ENCODE results near the gene NIT2. TPM values are rescaled to one million over a fixed set of nuclear protein-coding genes. Genes with fewer than 3 reads are reported as not detected.

NIT2 gene
- total RNA-seq, 2 experiments from 2014 or later, result 18.6 to 21.4 TPM

DNA sequence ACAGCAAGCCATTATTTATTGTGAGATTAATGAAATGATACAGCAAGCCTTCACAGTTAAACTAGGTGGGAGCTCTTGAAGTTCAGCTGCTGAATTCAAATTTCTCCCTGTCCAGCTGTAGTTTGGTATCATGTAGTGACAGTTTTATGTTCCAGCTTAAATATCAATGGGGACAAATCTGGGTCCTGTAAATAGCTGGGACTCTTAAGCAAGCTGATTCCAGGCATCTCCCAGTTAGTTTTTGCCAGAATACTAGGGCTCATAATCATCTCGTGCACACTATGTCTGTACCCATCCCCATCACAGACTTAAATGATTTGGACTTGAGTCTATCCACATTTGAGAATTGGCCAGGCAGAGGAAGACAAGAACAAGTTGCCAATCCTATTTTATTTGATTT lies 27.9 kb upstream of the NIT2 start:
- no peaks in the 10 kb centered on the region for H3K27me3 ChIP-seq (ENCODE audit: control insufficient read depth in 1 of 2, insufficient read depth in 2 of 2, low read length in 2 of 2)
- DNase-seq, result no peak
- Mint-ChIP-seq H3K9me3 (no peaks in the 10 kb centered on the region), H3K4me3 (no peak overlapping the region), H3K36me3 (ENCODE audit: low read depth) (peaks cover 81% of the 10 kb centered on the region), H3K27me3 (no peaks in the 10 kb centered on the region), H3K4me1 (ENCODE audit: low read depth) (no peaks in the 10 kb centered on the region), H3K27ac (no peak overlapping the region)
- H3K27ac ChIP-seq (ENCODE audit: low read depth in 1 of 2, low read length in 2 of 2), result no peak overlapping the region
- ChIA-PET POLR2A (no interaction called here), CTCF (interaction anchor here (1.5 kb wide), 1 partner anchor 10 kb away, joined by 4 read pairs; no protein-coding TSS in a partner anchor)
- no peak overlapping the region for H3K4me3 ChIP-seq (ENCODE audit: low read length)
- no peaks in the 10 kb centered on the region for H3K9me3 ChIP-seq (ENCODE audit: control insufficient read depth in 1 of 2, insufficient read depth in 1 of 2, low read length in 2 of 2)
- peaks cover 45% of the 10 kb centered on the region for H3K36me3 ChIP-seq (ENCODE audit: insufficient read depth, low read length)
- TF ChIP-seq, protein P1, sequence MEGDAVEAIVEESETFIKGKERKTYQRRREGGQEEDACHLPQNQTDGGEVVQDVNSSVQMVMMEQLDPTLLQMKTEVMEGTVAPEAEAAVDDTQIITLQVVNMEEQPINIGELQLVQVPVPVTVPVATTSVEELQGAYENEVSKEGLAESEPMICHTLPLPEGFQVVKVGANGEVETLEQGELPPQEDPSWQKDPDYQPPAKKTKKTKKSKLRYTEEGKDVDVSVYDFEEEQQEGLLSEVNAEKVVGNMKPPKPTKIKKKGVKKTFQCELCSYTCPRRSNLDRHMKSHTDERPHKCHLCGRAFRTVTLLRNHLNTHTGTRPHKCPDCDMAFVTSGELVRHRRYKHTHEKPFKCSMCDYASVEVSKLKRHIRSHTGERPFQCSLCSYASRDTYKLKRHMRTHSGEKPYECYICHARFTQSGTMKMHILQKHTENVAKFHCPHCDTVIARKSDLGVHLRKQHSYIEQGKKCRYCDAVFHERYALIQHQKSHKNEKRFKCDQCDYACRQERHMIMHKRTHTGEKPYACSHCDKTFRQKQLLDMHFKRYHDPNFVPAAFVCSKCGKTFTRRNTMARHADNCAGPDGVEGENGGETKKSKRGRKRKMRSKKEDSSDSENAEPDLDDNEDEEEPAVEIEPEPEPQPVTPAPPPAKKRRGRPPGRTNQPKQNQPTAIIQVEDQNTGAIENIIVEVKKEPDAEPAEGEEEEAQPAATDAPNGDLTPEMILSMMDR (IDR thresholded peaks at IDR 0.05), result no peak
- ATAC-seq (ENCODE audit: poor library complexity), result no peak
- no peaks in the 10 kb centered on the region for H3K4me1 ChIP-seq (ENCODE audit: insufficient read depth, low read length)
- intact Hi-C loops (cut with DNase I, micrococcal nuclease), result no loop called here

DNA sequence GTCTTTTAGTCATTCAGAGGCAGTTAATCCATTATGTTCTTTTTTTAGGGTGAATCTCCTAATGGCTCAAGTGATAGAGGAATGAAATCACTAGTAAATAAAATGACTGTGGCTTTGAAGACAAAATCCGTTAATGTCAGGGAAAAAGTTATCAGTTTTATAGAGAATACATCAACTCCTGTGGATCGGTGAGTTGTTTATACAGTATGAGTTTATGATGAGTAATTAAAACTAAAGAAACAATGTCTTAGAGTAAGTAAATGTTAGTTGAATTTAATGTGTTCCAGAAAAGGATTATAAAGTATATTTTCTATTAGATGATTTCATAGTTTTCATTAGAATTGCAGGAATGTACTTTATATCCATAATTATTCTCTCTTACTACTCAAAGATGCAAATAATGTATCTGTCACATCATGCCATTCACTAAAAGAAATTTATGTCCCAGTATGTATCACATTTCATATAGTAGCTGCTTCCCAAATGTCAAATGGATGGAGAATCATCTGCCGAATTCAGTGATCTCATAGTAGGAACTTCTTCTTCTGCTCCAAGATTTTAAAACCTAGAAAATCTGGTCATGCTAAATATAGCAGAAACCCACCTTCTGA lies 24.1 kb upstream of the NIT2 start:
- no peaks in the 10 kb centered on the region for H3K9me3 Mint-ChIP-seq
- H3K27ac ChIP-seq (ENCODE audit: low read depth in 1 of 2, low read length in 2 of 2), result no peak overlapping the region
- DNase-seq, result no peak
- peaks cover 36% of the 10 kb centered on the region for H3K36me3 ChIP-seq (ENCODE audit: insufficient read depth, low read length)
- no peak overlapping the region for H3K4me3 ChIP-seq (ENCODE audit: low read length)
- peaks cover 53% of the 10 kb centered on the region for H3K36me3 Mint-ChIP-seq (ENCODE audit: low read depth)
- H3K27ac Mint-ChIP-seq, result no peak overlapping the region
- H3K4me1 Mint-ChIP-seq (ENCODE audit: low read depth), result no peaks in the 10 kb centered on the region
- no peaks in the 10 kb centered on the region for H3K27me3 ChIP-seq (ENCODE audit: control insufficient read depth in 1 of 2, insufficient read depth in 2 of 2, low read length in 2 of 2)
- no peak overlapping the region for H3K4me3 Mint-ChIP-seq
- H3K27me3 Mint-ChIP-seq, result no peaks in the 10 kb centered on the region
- ChIA-PET POLR2A (interaction anchor here (0.6 kb wide), 1 partner anchor 674 kb away, joined by 3 read pairs; no protein-coding TSS in a partner anchor), CTCF (no interaction called here)
- H3K9me3 ChIP-seq (ENCODE audit: control insufficient read depth in 1 of 2, insufficient read depth in 1 of 2, low read length in 2 of 2), result no peaks in the 10 kb centered on the region
- TF ChIP-seq, protein P1 (IDR thresholded peaks at IDR 0.05), result no peak
- no peaks in the 10 kb centered on the region for H3K4me1 ChIP-seq (ENCODE audit: insufficient read depth, low read length)
- intact Hi-C loops (cut with DNase I, micrococcal nuclease), result loop anchor here in 1 of 2 experiments (10.0 kb wide), 1 partner anchor 404 kb away; no protein-coding TSS in a partner anchor
- ATAC-seq (ENCODE audit: poor library complexity), result no peak

DNA sequence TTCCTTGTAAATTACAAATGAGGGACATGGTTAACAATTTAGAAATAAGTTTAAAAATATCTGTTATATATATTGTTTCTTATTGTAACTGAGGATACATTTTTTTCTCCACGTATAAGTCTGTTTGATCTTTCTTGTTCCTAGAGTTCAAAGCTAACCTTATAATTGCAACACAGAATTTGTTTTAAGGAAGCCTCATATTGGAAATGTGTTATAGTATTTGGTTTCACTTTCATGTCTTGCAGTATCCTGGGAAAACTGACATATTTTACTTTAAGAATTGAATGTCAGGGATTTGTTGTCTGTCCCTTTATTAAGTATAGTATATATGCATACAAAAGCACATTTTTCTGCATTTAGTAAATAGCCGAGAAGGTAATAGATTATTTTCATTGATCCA lies 23.5 kb upstream of the NIT2 start:
- Histone ChIP-seq H3K27ac (ENCODE audit: low read depth in 1 of 2, low read length in 2 of 2) (no peak overlapping the region), H3K4me3 (ENCODE audit: low read length) (no peak overlapping the region), H3K9me3 (ENCODE audit: control insufficient read depth in 1 of 2, insufficient read depth in 1 of 2, low read length in 2 of 2) (no peaks in the 10 kb centered on the region), H3K4me1 (ENCODE audit: insufficient read depth, low read length) (no peaks in the 10 kb centered on the region), H3K36me3 (ENCODE audit: insufficient read depth, low read length) (peaks cover 33% of the 10 kb centered on the region), H3K27me3 (ENCODE audit: control insufficient read depth in 1 of 2, insufficient read depth in 2 of 2, low read length in 2 of 2) (no peaks in the 10 kb centered on the region)
- Mint-ChIP-seq H3K4me3 (no peak overlapping the region), H3K9me3 (no peaks in the 10 kb centered on the region), H3K4me1 (ENCODE audit: low read depth) (no peaks in the 10 kb centered on the region), H3K27me3 (no peaks in the 10 kb centered on the region), H3K27ac (no peak overlapping the region), H3K36me3 (ENCODE audit: low read depth) (peaks cover 53% of the 10 kb centered on the region)
- DNase-seq (no peak), ATAC-seq (ENCODE audit: poor library complexity) (no peak)
- TF ChIP-seq, protein P1 (IDR thresholded peaks at IDR 0.05), result no peak
- POLR2A ChIA-PET, result interaction anchor here (0.6 kb wide), 1 partner anchor 674 kb away, joined by 3 read pairs; no protein-coding TSS in a partner anchor
- intact Hi-C loops (cut with DNase I, micrococcal nuclease), result loop anchor here in 1 of 2 experiments (10.0 kb wide), 1 partner anchor 404 kb away; no protein-coding TSS in a partner anchor
- CTCF ChIA-PET, result no interaction called here
